Heart left ventricle (tissue), 13 donors: ENCODE measurements around the gene LPP.

Experiments used
- CTCF ChIP-seq, 12 donors: fragments of 200-600 bp; sonication (generic) in 4 of 12; IDR thresholded peaks; one replicate each; pipeline versions ENCODE4 v1.5.0 to v1.8.0; 2018 to 2022; ENCODE audit warnings: antibody characterized with exemption in 12 of 12, mild to moderate bottlenecking in 5 of 12
- POLR2A ChIP-seq, 2 donors: fragments of 450-650 bp; IDR thresholded peaks; one replicate each; pipeline ENCODE4 v1.6.1; 2017; ENCODE audit warnings: antibody characterized with exemption in 2 of 2, mild to moderate bottlenecking in 2 of 2, moderate library complexity in 2 of 2
- donor health status: ischemic (EF 13 %, LVEDD 7.1; RV severe dilation, severe dysfunction).
- donor health status: DM: no; HTN: yes; CAD: no.
- donor health status: DM: no; HTN: no; CAD: no.
- donor health status: ischemic (EF 25% LVEDD 6.9; RV normal size, moderate dysfunction).
- donor health status: ischemic (EF 25% LVEDD 5.7; RV mildly dilated, moderate dysfunction).
- donor health status: ischemic (EF 35%, LVEDD 5.7; RV mildly dilated, moderate dysfunction).
- donor health status: nonischemic (EF 11% LVEDD 7.7; RV severe dilation, severe dysfunction).
- donor health status: DM: yes; HTN: yes; CAD: no.
- donor health status: PGD.
- donor health status: ischemic (EF 29% LVEDD 5.4; RV normal size, mild dysfunction).
- donor health status: nonischemic (EF 23%, LVEDD 6.1; RV moderate dilation, normal function).

GRCh38 chr3:188712991-188713390, 559.0 kb downstream of the LPP start:
- TF ChIP-seq POLR2A (IDR thresholded peaks at IDR 0.05), result no peak
- TF ChIP-seq CTCF (IDR thresholded peaks at IDR 0.05), result no peak
